Right lobe of liver (tissue), 4 donors: Measurements from ENCODE around the gene F11.

ENCODE experiments used
- POLR2A ChIP-seq: fragments of 450-650 bp; IDR thresholded peaks from one replicate; pipeline ENCODE4 v1.6.1; 2017; ENCODE audit warnings: antibody characterized with exemption, mild to moderate bottlenecking
- TF ChIP-seq, protein P1 (sequence below), 4 donors: fragments of 200-600 bp in 3 of 4; fragments of 450-650 bp in 1 of 4; IDR thresholded peaks; one replicate each; pipeline versions ENCODE4 v1.5.1 to v1.8.0; 2016 to 2022; ENCODE audit warnings: antibody characterized with exemption in 4 of 4, mild to moderate bottlenecking in 2 of 4
- donor health status: DM: no; HTN: no; CAD: no.
- donor health status: DM: no; HTN: no; CAD: no.
- donor health status: DM: no; HTN: yes; CAD: no.

DNA sequence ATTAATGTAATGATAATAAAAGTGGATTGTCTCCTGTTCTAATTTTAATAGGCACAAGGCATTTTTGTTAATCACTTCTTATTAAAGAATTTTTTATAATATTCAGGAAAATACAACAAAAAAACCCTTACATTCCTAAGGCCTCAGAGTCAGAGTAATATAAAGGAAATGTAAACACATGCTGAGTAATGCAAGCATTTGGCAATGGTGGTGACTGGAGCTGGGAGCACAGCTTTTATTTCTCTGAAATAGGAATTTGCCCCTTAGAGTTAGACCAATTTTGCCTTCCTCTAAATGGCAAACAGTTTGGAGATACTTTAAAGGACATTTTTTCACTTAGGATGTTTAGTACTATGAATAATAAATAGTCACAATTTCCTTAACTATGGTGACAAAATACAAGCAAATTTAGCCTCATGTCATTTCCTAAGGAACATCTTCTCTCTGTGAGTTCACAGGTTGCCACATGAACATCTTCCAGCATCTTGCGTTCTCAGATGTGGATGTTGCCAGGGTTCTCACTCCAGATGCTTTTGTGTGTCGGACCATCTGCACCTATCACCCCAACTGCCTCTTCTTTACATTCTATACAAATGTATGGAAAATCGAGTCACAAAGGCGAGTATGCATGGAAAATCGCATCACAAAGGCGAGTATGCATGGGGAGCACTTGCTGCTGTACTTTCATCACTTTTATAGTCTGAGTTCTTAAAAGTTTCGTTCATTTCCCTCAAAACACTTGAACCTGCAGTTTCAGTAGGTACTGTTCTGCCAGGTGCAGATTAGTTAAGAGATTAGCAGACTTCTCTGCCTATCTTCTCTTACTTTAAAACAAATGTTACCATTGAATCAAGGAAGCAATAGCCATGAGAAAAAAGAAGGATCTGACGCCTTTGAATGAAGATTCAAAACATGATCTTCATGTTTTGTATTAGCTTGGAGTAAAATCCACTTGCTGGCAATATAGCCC, 15.9 kb upstream of the F11 start:
- TF ChIP-seq, protein P1, sequence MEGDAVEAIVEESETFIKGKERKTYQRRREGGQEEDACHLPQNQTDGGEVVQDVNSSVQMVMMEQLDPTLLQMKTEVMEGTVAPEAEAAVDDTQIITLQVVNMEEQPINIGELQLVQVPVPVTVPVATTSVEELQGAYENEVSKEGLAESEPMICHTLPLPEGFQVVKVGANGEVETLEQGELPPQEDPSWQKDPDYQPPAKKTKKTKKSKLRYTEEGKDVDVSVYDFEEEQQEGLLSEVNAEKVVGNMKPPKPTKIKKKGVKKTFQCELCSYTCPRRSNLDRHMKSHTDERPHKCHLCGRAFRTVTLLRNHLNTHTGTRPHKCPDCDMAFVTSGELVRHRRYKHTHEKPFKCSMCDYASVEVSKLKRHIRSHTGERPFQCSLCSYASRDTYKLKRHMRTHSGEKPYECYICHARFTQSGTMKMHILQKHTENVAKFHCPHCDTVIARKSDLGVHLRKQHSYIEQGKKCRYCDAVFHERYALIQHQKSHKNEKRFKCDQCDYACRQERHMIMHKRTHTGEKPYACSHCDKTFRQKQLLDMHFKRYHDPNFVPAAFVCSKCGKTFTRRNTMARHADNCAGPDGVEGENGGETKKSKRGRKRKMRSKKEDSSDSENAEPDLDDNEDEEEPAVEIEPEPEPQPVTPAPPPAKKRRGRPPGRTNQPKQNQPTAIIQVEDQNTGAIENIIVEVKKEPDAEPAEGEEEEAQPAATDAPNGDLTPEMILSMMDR (IDR thresholded peaks at IDR 0.05) = no peak
- no peak for TF ChIP-seq POLR2A
